Measurements from ENCODE around the gene ACTL6B.
"Not testable (repeated sequence)": the region's sequence is repeated elsewhere in the genome, so short reads cannot be mapped to it uniquely, and the experiment has no call there.

The ACTL6B gene

GRCh38 chr7:100655908-100656674, at the start of gene ACTL6B:
Gene ACTL6B (minus strand): TSS chr7:100656448. CDS start chr7:100656354, 94 bp downstream.
- DNase-seq (ENCODE audit: low read depth) = no peak

- DNase-seq (ENCODE audit: low read depth) = peak; percentile 54
These were observed 49.1 kb upstream of the ACTL6B start for GRCh38 chr7:100705320-100705752.

GRCh38 chr7:100701089-100701488, 44.8 kb upstream of the ACTL6B start:
- DNase-seq (ENCODE audit: low read depth) = not testable (repeated sequence)

- no peak for DNase-seq (ENCODE audit: low read depth)
These were observed 42.8 kb upstream of the ACTL6B start for GRCh38 chr7:100699018-100699417.

- DNase-seq (ENCODE audit: low read depth) = no peak
These were observed 39.9 kb upstream of the ACTL6B start for GRCh38 chr7:100696123-100696521.

- DNase-seq (ENCODE audit: low read depth) = peak; percentile 60
These were observed 38.0 kb upstream of the ACTL6B start, which contains the start of gene GIGYF1 for GRCh38 chr7:100694098-100694745. Gene GIGYF1 (minus strand): TSS chr7:100694250. CDS start chr7:100688238, 6,012 bp downstream.

- DNase-seq (ENCODE audit: low read depth) = no peak
These were observed 37.3 kb upstream of the ACTL6B start for GRCh38 chr7:100693312-100694097.

- no peak for DNase-seq (ENCODE audit: low read depth)
These were observed 36.3 kb upstream of the ACTL6B start for GRCh38 chr7:100692578-100692961.

GRCh38 chr7:100691676-100692577, 35.7 kb upstream of the ACTL6B start:
- DNase-seq (ENCODE audit: low read depth) = peak; percentile 59

- DNase-seq (ENCODE audit: low read depth) = no peak
These were observed 33.2 kb upstream of the ACTL6B start for GRCh38 chr7:100689230-100690135.

- DNase-seq (ENCODE audit: low read depth) = no peak
These were observed 32.1 kb upstream of the ACTL6B start for GRCh38 chr7:100688326-100688860.

- no peak for DNase-seq (ENCODE audit: low read depth)
These were observed 31.6 kb upstream of the ACTL6B start for GRCh38 chr7:100687751-100688300.

GRCh38 chr7:100687261-100687660, 31.0 kb upstream of the ACTL6B start:
- no peak for DNase-seq (ENCODE audit: low read depth)

GRCh38 chr7:100686822-100687211, 30.6 kb upstream of the ACTL6B start:
- no peak for DNase-seq (ENCODE audit: low read depth)

- no peak for DNase-seq (ENCODE audit: low read depth)
These were observed 30.1 kb upstream of the ACTL6B start for GRCh38 chr7:100686201-100686821.

GRCh38 chr7:100685631-100686145, 29.4 kb upstream of the ACTL6B start:
- no peak for DNase-seq (ENCODE audit: low read depth)

GRCh38 chr7:100685049-100685605, 28.9 kb upstream of the ACTL6B start:
- no peak for DNase-seq (ENCODE audit: low read depth)

- DNase-seq (ENCODE audit: low read depth) = no peak
These were observed 28.3 kb upstream of the ACTL6B start for GRCh38 chr7:100684534-100685042.

All from stimulated activated CD8-positive, alpha-beta memory T cell treated with anti-CD3 and anti-CD28 coated beads, Interleukin-12 subunit alpha, Interleukin-12 subunit beta, amount 100 ng/mL, for 4 hours (primary cell).